NCI-H2081 treated with DMSO at 0.1 percent for 48 hours (cell line): ENCODE results near the gene CEL.

ENCODE experiments used
- DNase-seq: peaks from one replicate; lab custom pipeline; 2025; lab: John Stamatoyannopoulos, UW

CEL gene

GRCh38 chr9:133104718-133105460, 43.1 kb downstream of the CEL start:
- no peak for DNase-seq

GRCh38 chr9:133105461-133105770, 43.6 kb downstream of the CEL start:
- DNase-seq = no peak

DNA sequence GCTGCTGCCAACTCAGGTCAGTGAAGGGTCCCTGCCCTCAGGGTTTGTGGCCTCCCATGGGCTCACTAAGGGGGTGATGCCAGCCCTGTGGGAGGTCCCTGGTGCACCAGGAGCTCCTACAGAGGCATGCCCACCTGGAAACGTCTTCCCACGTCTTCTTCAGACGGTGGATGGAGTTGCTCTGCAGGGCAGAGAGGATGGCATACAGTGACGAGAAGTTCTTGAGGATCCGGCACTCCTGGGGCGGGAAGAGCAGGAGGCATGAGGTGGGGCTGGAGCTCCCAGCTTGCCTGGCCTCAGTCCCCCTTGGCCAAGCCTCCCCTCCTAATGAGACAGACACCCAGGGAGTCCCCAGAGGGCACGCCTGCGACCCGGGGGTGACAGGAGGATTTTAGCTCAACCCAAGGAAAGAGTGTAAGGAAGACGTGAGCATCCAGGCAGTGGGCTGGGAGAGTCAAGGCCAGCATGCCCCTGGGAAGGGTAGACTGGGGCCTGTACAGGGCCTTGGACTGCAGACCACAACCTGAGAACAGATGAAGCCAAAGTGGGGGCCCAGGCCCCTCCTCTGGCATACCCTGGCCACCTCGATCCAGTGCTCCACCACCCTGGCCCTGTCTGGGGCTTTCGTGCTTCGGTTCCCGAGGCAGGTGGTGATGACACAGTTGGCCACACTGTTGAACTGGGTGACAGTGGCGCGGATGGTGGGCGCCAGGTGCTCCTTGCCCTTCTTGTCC, 44.9 kb downstream of the CEL start:
- no peak for DNase-seq

DNA sequence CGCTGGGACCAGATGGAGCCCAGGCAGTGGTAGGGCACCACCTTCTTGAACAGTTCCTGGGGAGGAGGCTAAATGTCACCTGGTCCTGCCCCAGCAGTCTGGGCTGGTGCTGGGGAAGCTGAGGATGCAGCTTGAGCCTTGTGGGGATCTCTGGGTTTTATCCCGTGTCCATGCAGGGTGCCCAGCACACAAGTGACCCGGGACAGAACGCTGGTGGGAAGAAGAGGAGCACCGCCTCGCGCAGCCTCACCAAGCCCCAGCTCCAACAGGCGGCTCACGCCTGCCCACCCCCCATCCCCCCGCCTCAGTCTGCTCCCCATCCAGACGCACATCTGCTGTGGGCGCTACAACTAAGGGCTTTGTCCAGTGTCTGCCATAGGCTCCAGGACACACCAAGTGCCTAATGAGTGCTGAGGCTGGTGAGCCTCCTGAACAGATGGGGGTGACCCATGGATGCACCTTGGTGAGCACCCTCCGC, 45.5 kb downstream of the CEL start:
- no peak for DNase-seq

GRCh38 chr9:133107961-133108793, 46.4 kb downstream of the CEL start:
- no peak for DNase-seq

GRCh38 chr9:133108794-133109641, 47.2 kb downstream of the CEL start:
- DNase-seq = no peak

- no peak for DNase-seq
Observed at GRCh38 chr9:133109931-133110650, 48.3 kb downstream of the CEL start.

DNA sequence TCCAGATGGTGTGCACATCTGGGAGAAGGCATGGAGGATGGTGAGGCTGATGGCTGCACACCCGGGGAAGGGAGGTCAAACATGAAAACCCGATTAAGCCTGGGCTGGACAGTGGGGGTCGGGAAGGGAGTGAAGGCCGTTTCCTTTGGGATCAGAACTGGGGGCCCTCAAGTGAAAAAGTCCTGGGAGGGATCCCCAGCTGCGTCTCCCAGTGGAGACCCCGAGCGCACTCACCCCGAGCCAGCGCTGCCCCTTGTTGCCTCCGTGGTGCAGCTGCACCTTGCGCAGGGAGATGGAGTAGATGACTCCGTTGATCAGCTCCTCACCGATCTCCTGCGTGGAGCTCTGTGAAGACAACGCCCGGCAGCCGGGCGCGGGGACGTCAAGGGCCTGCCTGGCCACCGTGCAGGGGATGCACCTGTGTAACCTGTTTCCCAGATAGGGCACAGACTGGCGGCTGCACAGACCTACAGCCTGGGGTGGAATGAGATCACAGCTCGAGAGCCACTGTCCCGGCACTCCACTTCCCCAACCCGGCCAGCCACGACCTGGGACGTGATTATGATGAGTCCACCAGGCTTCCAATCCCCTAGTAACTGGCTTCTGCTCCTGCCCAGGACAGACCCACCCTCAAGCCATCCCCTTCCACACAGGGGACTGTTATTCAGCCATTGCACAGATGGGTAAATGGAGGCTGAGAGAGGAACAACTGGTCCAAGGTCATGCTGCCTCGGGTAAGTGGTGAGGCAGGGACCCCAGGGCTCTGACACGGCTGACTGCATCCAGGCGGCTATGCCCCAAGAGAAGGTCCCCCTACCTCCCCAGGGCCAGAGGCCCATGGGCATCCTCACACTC, 50.3 kb downstream of the CEL start:
- DNase-seq = no peak

GRCh38 chr9:133112663-133113026, 50.9 kb downstream of the CEL start:
- no peak for DNase-seq

- DNase-seq = no peak
Observed at GRCh38 chr9:133113163-133113948, 51.6 kb downstream of the CEL start.

GRCh38 chr9:133113949-133114885, 52.4 kb downstream of the CEL start:
- no peak for DNase-seq

DNA sequence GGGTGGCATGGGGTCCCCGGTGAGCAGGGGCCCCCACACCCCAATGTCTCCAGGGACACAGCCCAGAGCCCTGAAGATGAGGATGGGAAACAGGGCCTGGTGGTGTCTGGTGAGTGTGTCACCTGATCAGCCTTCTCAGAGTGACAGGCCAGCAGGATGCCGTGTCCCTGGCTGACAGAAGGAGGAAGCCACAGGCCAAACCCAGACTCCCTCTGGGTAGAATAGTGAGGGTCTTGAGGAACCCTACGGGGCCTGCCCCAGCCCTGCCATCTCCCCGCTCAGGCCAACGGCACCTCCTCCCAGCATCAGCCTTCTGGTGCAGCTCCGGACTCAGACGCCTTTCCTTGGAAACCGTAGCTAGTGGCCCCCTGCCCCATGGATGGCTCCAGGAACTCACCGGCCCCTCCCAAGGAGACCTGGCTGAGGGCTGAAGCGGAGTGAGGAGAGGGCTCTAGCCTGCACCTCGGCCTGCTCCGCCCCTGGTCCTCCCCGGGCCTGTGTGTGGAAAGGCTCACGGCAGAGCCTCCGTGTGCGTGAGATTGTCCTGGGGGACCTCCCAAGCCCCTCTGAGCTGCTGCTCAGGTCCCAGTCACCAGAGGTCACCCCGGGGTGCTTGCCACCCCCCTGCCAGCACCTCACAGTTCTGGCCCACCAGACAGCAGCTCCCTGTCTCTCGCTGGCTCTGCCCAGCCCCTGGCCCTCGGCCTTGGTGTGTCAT, 53.3 kb downstream of the CEL start:
- DNase-seq = no peak

DNA sequence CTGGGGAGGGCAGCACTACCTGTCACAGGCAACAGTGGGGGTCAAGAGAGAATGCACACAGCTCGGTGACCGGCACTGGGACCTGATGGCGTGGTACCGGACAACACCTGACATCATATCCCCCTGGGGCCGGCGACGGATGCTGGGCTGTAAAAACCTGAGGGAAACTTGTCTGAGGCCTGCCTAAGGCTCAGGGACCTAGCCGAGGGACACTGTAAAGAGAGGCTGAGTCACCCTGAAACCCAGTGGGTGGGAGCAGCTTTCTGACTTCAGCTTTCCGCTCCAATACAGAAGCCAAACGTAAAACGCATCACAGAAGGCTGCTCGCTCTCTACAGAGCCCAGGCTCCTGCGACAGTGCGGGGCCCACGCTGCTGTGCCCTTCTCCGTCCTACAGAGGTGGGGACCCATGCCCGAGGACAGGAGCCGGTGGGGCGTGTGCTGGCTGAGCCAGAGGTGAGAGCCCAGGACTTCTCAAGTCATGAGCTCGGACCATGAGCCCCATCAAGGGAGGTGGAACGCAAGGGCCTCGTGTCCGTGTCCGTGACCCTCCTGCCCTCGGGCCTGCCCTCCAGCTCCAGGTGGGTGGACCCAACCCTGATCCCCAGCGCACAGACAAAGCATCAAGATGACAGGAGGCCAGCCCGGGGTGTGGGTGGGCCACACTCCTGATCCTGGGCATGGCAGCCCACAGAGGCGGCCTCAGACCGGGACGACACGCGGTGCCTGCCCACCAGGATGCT, 54.0 kb downstream of the CEL start:
- no peak for DNase-seq

DNA sequence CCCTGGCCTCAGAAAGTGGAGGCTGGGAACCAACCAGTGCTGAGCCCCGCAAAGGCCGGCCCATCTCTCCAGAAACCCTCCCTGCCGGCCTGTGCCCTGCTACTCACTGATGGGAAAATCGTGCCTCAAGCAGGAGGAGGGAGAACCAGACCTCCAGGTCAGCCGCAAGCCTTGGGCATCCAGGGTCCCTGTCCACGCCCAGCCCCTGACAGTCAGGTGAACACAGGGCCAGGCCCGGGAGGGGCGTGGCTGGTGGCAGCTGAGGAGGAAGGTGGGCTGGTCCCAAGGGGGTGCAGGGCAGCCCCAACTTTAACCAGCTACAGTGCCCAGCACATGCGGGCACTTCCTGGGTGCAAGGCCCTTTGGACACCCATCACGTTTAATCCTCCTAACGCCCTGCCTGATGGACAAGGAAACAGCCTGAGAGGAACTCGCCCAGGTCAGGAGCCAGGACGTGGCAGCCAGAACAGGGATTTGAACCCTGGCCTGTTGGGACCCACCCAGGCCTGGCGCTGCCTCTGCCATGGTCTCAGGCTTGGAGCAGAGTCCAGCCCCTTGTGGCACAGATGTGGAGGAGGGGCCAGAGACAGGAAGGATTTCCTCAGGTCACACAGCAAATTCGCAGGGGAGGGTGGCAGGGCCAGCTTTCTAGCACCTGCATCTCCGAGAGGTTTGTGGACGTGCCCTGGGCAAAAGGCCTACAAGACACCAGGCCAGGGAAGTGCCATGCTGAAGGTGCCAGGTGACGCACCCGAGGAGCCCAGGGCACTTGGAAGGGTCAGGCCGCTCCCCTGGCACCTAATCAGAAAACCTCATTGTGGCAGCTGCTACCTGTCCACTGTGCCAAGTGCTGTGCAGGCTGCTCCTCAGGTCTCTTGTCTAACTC, 54.8 kb downstream of the CEL start:
- DNase-seq = no peak

GRCh38 chr9:133117271-133118178, 55.7 kb downstream of the CEL start:
- no peak for DNase-seq
